SK-N-SH (cell line): Measurements from ENCODE around the gene PSMA3. TPM values are rescaled to one million over a fixed set of nuclear protein-coding genes. Genes with fewer than 3 reads are reported as not detected.
A peak's percentile ranks its signal among the peaks of the same experiment; 100 is the strongest.

ENCODE experiments used
- CTCF ChIA-PET: fragments of 300-600, 350-600 bp; formaldehyde crosslinking; extraction: SDS; loops from one replicate; lab custom pipeline; 2021; lab: Yijun Ruan, JAX
- POLR2A ChIA-PET: fragments of 350-600 bp; sonication (Branson Sonifier 250); formaldehyde crosslinking; extraction: SDS; loops from one replicate; lab custom pipeline; 2020; ENCODE audit warnings: antibody characterized with exemption, inconsistent platforms; lab: Yijun Ruan, JAX
- DNase-seq: peaks from one replicate; pipeline ENCODE4 v3.0.0; 2012
- H2AFZ ChIP-seq: fragments of 200-600 bp; sonication (generic); 2 replicates; pipeline ENCODE4 v1.8.1; 2016; ENCODE audit warnings: antibody characterized with exemption, mild to moderate bottlenecking, low read depth
- H3F3A ChIP-seq: fragments of 200-600 bp; sonication (generic); replicated peaks from 2 replicates; pipeline ENCODE3; 2016; ENCODE audit warnings: antibody characterized with exemption, mild to moderate bottlenecking; ENCODE audit not compliant: insufficient read depth
- H3K27ac ChIP-seq, 2 experiments: fragments of 200-500 bp in 1 of 2; fragments of 200-600 bp in 1 of 2; sonication (Bioruptor generic) in 1 of 2; sonication (generic), shearing (Covaris generic) in 1 of 2; 2 replicates each; pipeline versions ENCODE4 v1.5.1 to v1.6.1; 2014 to 2016; ENCODE audit warnings: low read depth in 2 of 2, inconsistent platforms in 1 of 2, low read length in 1 of 2, mild to moderate bottlenecking in 1 of 2, mixed read lengths in 1 of 2
- H3K27me3 ChIP-seq: fragments of 200-600 bp; sonication (generic), shearing (Covaris generic); 2 replicates; pipeline ENCODE4 v1.6.1; 2016; ENCODE audit warnings: mixed run types; ENCODE audit not compliant: insufficient read depth
- H3K36me3 ChIP-seq, 2 experiments: fragments of 200-500 bp in 1 of 2; fragments of 200-600 bp in 1 of 2; sonication (Bioruptor generic) in 1 of 2; sonication (generic) in 1 of 2; replicated peaks in 1 of 2; 2 replicates each; pipeline versions ENCODE3 to v1.5.1; 2014 to 2016; ENCODE audit warnings: low read length in 1 of 2, mild to moderate bottlenecking in 1 of 2; ENCODE audit not compliant: insufficient read depth in 2 of 2, control insufficient read depth in 1 of 2
- H3K4me1 ChIP-seq, 2 experiments: fragments of 200-500 bp in 1 of 2; fragments of 200-600 bp in 1 of 2; sonication (Bioruptor generic) in 1 of 2; sonication (generic), shearing (Covaris generic) in 1 of 2; 2 replicates each; pipeline versions ENCODE4 v1.5.1 to v1.6.1; 2014 to 2016; ENCODE audit warnings: low read depth in 1 of 2, low read length in 1 of 2, mixed run types in 1 of 2; ENCODE audit not compliant: insufficient read depth in 2 of 2, control insufficient read depth in 1 of 2
- H3K4me2 ChIP-seq: fragments of 200-600 bp; sonication (generic), shearing (Covaris generic); 2 replicates; pipeline ENCODE4 v1.6.1; 2017; ENCODE audit warnings: mixed run types
- H3K4me3 ChIP-seq, 2 experiments: fragments of 200-500 bp in 1 of 2; fragments of 200-600 bp in 1 of 2; sonication (Bioruptor generic) in 1 of 2; sonication (generic), shearing (Covaris generic) in 1 of 2; 2 replicates each; pipeline versions ENCODE4 v1.5.1 to v1.8.1; 2014 to 2016; ENCODE audit warnings: low read depth in 2 of 2, inconsistent platforms in 1 of 2, low read length in 1 of 2, mild to moderate bottlenecking in 1 of 2, mixed read lengths in 1 of 2, moderate library complexity in 1 of 2
- H3K79me2 ChIP-seq: fragments of 200-600 bp; sonication (generic); 2 replicates; pipeline ENCODE4 v1.8.1; 2017; ENCODE audit warnings: mild to moderate bottlenecking; ENCODE audit not compliant: insufficient read depth
- H3K9ac ChIP-seq: fragments of 200-600 bp; sonication (generic); 2 replicates; pipeline ENCODE4 v1.6.1; 2017; ENCODE audit warnings: mixed run types
- H3K9me2 ChIP-seq: fragments of 200-600 bp; sonication (generic); 2 replicates; pipeline ENCODE4 v1.6.1; 2017; ENCODE audit warnings: mixed run types
- H3K9me3 ChIP-seq: fragments of 200-600 bp; sonication (generic); 2 replicates; pipeline ENCODE4 v1.6.1; 2017; ENCODE audit warnings: mixed run types, mild to moderate bottlenecking, moderate library complexity
- H4K20me1 ChIP-seq: fragments of 200-600 bp; sonication (generic); 2 replicates; pipeline ENCODE4 v1.6.1; 2017; ENCODE audit warnings: mild to moderate bottlenecking, mixed run types; ENCODE audit not compliant: insufficient read depth
- CHD2 ChIP-seq: fragments of 150-350 bp; IDR thresholded peaks from 2 replicates; pipeline ENCODE4 v1.6.1; 2018; ENCODE audit warnings: low read length; ENCODE audit not compliant: partially characterized antibody
- ELF1 ChIP-seq: IDR thresholded peaks from 2 replicates; pipeline ENCODE4 v1.4.0; 2012
- EP300 ChIP-seq, 2 experiments: IDR thresholded peaks; 2 replicates each; pipeline versions ENCODE4 v1.4.0 to v1.6.1; 2012; ENCODE audit warnings: borderline replicate concordance in 1 of 2, low read depth in 1 of 2, low read length in 1 of 2
- FOXJ3 ChIP-seq: sonication (generic); formaldehyde crosslinking; IDR thresholded peaks from 2 replicates; pipeline ENCODE4 v1.5.1; 2020; ENCODE audit warnings: mild to moderate bottlenecking, missing genetic modification reagents
- GABPA ChIP-seq: IDR thresholded peaks from 2 replicates; pipeline ENCODE4 v1.4.0; 2012; ENCODE audit warnings: low read depth, mild to moderate bottlenecking
- GATA2 ChIP-seq: sonication (generic); formaldehyde crosslinking; IDR thresholded peaks from 2 replicates; pipeline ENCODE4 v1.5.0; 2020; ENCODE audit warnings: mild to moderate bottlenecking, missing genetic modification reagents
- IRF3 ChIP-seq: fragments of 150-350 bp; IDR thresholded peaks from 2 replicates; pipeline ENCODE4 v1.6.1; 2016; ENCODE audit warnings: mild to moderate bottlenecking, low read depth, low read length
- JUND ChIP-seq: IDR thresholded peaks from 2 replicates; pipeline ENCODE4 v1.4.0; 2012
- MAX ChIP-seq: IDR thresholded peaks from 2 replicates; pipeline ENCODE4 v1.4.0; 2012; ENCODE audit warnings: low read depth
- MXI1 ChIP-seq: IDR thresholded peaks from 2 replicates; pipeline ENCODE4 v1.6.1; 2012; ENCODE audit warnings: mild to moderate bottlenecking, low read depth, low read length, improper control_type of control experiment
- NRF1 ChIP-seq: IDR thresholded peaks from 2 replicates; pipeline ENCODE4 v1.6.1; 2012; ENCODE audit warnings: low read depth, mild to moderate bottlenecking, low read length
- PBX3 ChIP-seq: IDR thresholded peaks from 2 replicates; pipeline ENCODE4; 2012
- RCOR1 ChIP-seq: fragments of 150-350 bp; IDR thresholded peaks from 2 replicates; pipeline ENCODE4 v1.6.1; 2017; ENCODE audit warnings: antibody characterized with exemption, low read length
- RFX5 ChIP-seq: IDR thresholded peaks from 2 replicates; pipeline ENCODE4 v1.6.1; 2012; ENCODE audit warnings: mild to moderate bottlenecking, improper control_type of control experiment, low read length
- RXRA ChIP-seq: IDR thresholded peaks from 2 replicates; pipeline ENCODE4 v1.4.0; 2012; ENCODE audit warnings: low read depth, mild to moderate bottlenecking, borderline replicate concordance
- SIN3A ChIP-seq: IDR thresholded peaks from 2 replicates; pipeline ENCODE4 v1.6.1; 2012; ENCODE audit warnings: low read depth, mild to moderate bottlenecking, low read length, moderate library complexity, borderline replicate concordance
- SMC3 ChIP-seq: IDR thresholded peaks from 2 replicates; pipeline ENCODE4 v1.6.1; 2012; ENCODE audit warnings: low read depth, low read length, improper control_type of control experiment
- TAF1 ChIP-seq: IDR thresholded peaks from 2 replicates; pipeline ENCODE4 v1.6.1; 2012; ENCODE audit warnings: low read depth, mild to moderate bottlenecking, low read length, moderate library complexity, borderline replicate concordance
- TEAD4 ChIP-seq: IDR thresholded peaks from 2 replicates; pipeline ENCODE4 v1.4.0; 2012; ENCODE audit warnings: mild to moderate bottlenecking, borderline replicate concordance; ENCODE audit not compliant: insufficient read depth
- USF1 ChIP-seq: IDR thresholded peaks from 2 replicates; pipeline ENCODE4 v1.4.0; 2012; ENCODE audit warnings: low read depth, borderline replicate concordance
- USF2 ChIP-seq: fragments of 150-350 bp; IDR thresholded peaks from 2 replicates; pipeline ENCODE4 v1.6.1; 2017; ENCODE audit warnings: antibody characterized with exemption, low read length, low read depth, borderline replicate concordance
- YY1 ChIP-seq: IDR thresholded peaks from 2 replicates; pipeline ENCODE4 v1.4.0; 2012; ENCODE audit warnings: low read depth, mild to moderate bottlenecking
- ZBTB33 ChIP-seq: IDR thresholded peaks from 2 replicates; pipeline ENCODE4 v1.4.0; 2012; ENCODE audit warnings: low read depth, borderline replicate concordance
- WGBS: methylation state at CpG from one replicate; pipeline ENCODE4 v1.1.6; 2017; ENCODE audit warnings: low lambda C conversion rate; 5-methylcytosine and 5-hydroxymethylcytosine counted together
- polyA plus RNA-seq, 3 experiments: library from polyadenylated mRNA; depleted of rRNA; stranded (reverse); fragments of >200 nt; gene quantifications; 2 replicates each; pipeline ENCODE4 v1.2.3, GENCODE V29; 2012

Gene PSMA3
- polyA plus RNA-seq, 1 of the 3 experiments (the other 2 are of a cell fraction), result 203 TPM

- H4K20me1 ChIP-seq, result peaks cover 38% of the 10 kb centered on the region
- H3K36me3 ChIP-seq, result peaks cover 33 to 42% of the 10 kb centered on the region in 2 experiments
- peaks cover 83% of the 10 kb centered on the region for H3K79me2 ChIP-seq
- H3K27ac ChIP-seq, result peak within 1 kb of the TSS; percentile 97 to 100
- WGBS, result 3% methylated on average over 27 of the region's 79 CpGs
- H3K4me1 ChIP-seq, result peaks cover 2 to 6% of the 10 kb centered on the region in 2 experiments; a peak in 2 of 4 replicates
- peak within 1 kb of the TSS; percentile 91 to 100 for H3K4me3 ChIP-seq
- peak within 1 kb of the TSS; percentile 91 for H3K9ac ChIP-seq
- no peaks in the 10 kb centered on the region for H3K27me3 ChIP-seq
- H3F3A ChIP-seq, result peaks cover 6% of the 10 kb centered on the region
- peak within 1 kb of the TSS; percentile 78; the same call in 1 of the 2 replicates for H2AFZ ChIP-seq
- CTCF ChIA-PET, result interaction anchor here (0.6 to 1.6 kb wide), 9 partner anchors 8 to 98 kb away, joined by 3 to 6 read pairs (median 3); no protein-coding TSS in a partner anchor
- H3K9me3 ChIP-seq, result no peaks in the 10 kb centered on the region
- peak; percentile 78 for DNase-seq
- no peaks in the 10 kb centered on the region for H3K9me2 ChIP-seq
- H3K4me2 ChIP-seq, result peak within 1 kb of the TSS; percentile 85
- POLR2A ChIA-PET, result interaction anchor here (0.5 to 1.6 kb wide), 10 partner anchors 21 to 1031 kb away, joined by 3 to 8 read pairs (median 4); partner anchors contain the start of genes ACTR10, KIAA0586, PSMA3 and TIMM9
- TF ChIP-seq USF2 (no peak), MXI1 (no peak; the same call in none of the 2 replicates), RFX5 (no peak), SIN3A (0 out of 2 replicates have a peak, but pooled peaks have one; percentile 73), RXRA (no peak), FOXJ3 (CRISPR knock-in tag) (no peak), SMC3 (no peak), YY1 (peak; percentile 69), TEAD4 (no peak), USF1 (no peak), GABPA (no peak), EP300 (IDR thresholded peaks at IDR 0.05; ENCODE audit: borderline replicate concordance in 1 of 2, low read depth in 1 of 2, low read length in 1 of 2) (no peak), MAX (0 out of 2 replicates have a peak, but pooled peaks have one; percentile 9), GATA2 (CRISPR knock-in tag) (no peak), IRF3 (no peak), NRF1 (no peak; the same call in 1 of the 2 replicates), CHD2 (no peak), RCOR1 (no peak), TAF1 (peak; percentile 54), ELF1 (no peak), ZBTB33 (no peak), PBX3 (no peak), JUND (no peak)
Observed at GRCh38 chr14:58298477-58299400, 54.1 kb downstream of the PSMA3 start, which contains the start of gene ARID4A. Gene ARID4A (plus strand): TSS chr14:58298555. CDS start chr14:58299855, 1,300 bp downstream.
